Skeletal muscle tissue (tissue), 4 donors: Measurements from ENCODE around the gene EMP2. TPM values are rescaled to one million over a fixed set of nuclear protein-coding genes. Genes with fewer than 3 reads are reported as not detected.

Source experiments
- H3K27ac ChIP-seq: one replicate; pipeline ENCODE4 v1.7.0; 2013; ENCODE audit warnings: mild to moderate bottlenecking, low read depth, low read length, inconsistent platforms
- H3K27me3 ChIP-seq, 3 donors: one replicate each; pipeline ENCODE4 v1.7.0; 2013; ENCODE audit warnings: low read length in 3 of 3; ENCODE audit not compliant: control insufficient read depth in 3 of 3, insufficient read depth in 3 of 3
- H3K36me3 ChIP-seq, 3 donors: one replicate each; pipeline ENCODE4 v1.7.0; 2013; ENCODE audit warnings: low read length in 3 of 3; ENCODE audit not compliant: control insufficient read depth in 3 of 3, insufficient read depth in 3 of 3
- H3K4me1 ChIP-seq, 3 donors: one replicate each; pipeline ENCODE4 v1.7.0; 2013; ENCODE audit warnings: low read length in 3 of 3, mild to moderate bottlenecking in 3 of 3; ENCODE audit not compliant: control insufficient read depth in 3 of 3, insufficient read depth in 3 of 3
- H3K4me3 ChIP-seq, 3 donors: one replicate each; pipeline ENCODE4 v1.7.0; 2013; ENCODE audit warnings: low read length in 3 of 3
- H3K9ac ChIP-seq, 3 donors: one replicate each; pipeline ENCODE4 v1.7.0; 2013; ENCODE audit warnings: low read length in 3 of 3, mild to moderate bottlenecking in 3 of 3, moderate library complexity in 2 of 3, low read depth in 1 of 3
- H3K9me3 ChIP-seq, 3 donors: one replicate each; pipeline ENCODE4 v1.7.0; 2013; ENCODE audit warnings: low read length in 3 of 3; ENCODE audit not compliant: control insufficient read depth in 3 of 3
- total RNA-seq: library from RNA; depleted of rRNA; stranded (reverse); fragments of >200 nt; gene quantifications from one replicate; pipeline ENCODE4 v1.2.3, GENCODE V29; 2014
- donor health status: Osteomylitis.

Gene EMP2
- total RNA-seq, 1 donor from 2014 or later: 42.8 TPM

- H3K9ac ChIP-seq: no peak overlapping the region
- no peaks in the 10 kb centered on the region for H3K4me1 ChIP-seq
- H3K9me3 ChIP-seq: no peaks in the 10 kb centered on the region
- H3K36me3 ChIP-seq: peaks cover 0 to 4% (median 0%) of the 10 kb centered on the region in 3 donors
- no peak overlapping the region for H3K4me3 ChIP-seq
- H3K27ac ChIP-seq: no peak overlapping the region
- no peaks in the 10 kb centered on the region for H3K27me3 ChIP-seq
These were observed 79.8 kb downstream of the EMP2 start for GRCh38 chr16:10500582-10500981.

- no peaks in the 10 kb centered on the region for H3K4me1 ChIP-seq
- H3K9me3 ChIP-seq: peaks cover 0 to 2% (median 0%) of the 10 kb centered on the region in 3 donors
- no peak overlapping the region for H3K4me3 ChIP-seq
- no peak overlapping the region for H3K27ac ChIP-seq
- no peaks in the 10 kb centered on the region for H3K27me3 ChIP-seq
- no peak overlapping the region for H3K9ac ChIP-seq
- peaks cover 0 to 4% (median 0%) of the 10 kb centered on the region in 3 donors for H3K36me3 ChIP-seq
These were observed 83.0 kb downstream of the EMP2 start for GRCh38 chr16:10497132-10498101.

- Histone ChIP-seq H3K27ac (no peak overlapping the region), H3K36me3 (peaks cover 0 to 4% (median 0%) of the 10 kb centered on the region in 3 donors), H3K4me3 (no peak overlapping the region), H3K9ac (no peak overlapping the region), H3K27me3 (no peaks in the 10 kb centered on the region), H3K9me3 (peaks cover 0 to 2% (median 0%) of the 10 kb centered on the region in 3 donors), H3K4me1 (no peaks in the 10 kb centered on the region)
These were observed 85.4 kb downstream of the EMP2 start for GRCh38 chr16:10495031-10495345.

- H3K36me3 ChIP-seq: peaks cover 0 to 4% (median 0%) of the 10 kb centered on the region in 3 donors
- H3K27me3 ChIP-seq: no peaks in the 10 kb centered on the region
- H3K9me3 ChIP-seq: peaks cover 0 to 2% (median 0%) of the 10 kb centered on the region in 3 donors
- H3K4me1 ChIP-seq: no peaks in the 10 kb centered on the region
- H3K4me3 ChIP-seq: no peak overlapping the region
- no peak overlapping the region for H3K9ac ChIP-seq
- no peak overlapping the region for H3K27ac ChIP-seq
These were observed 85.9 kb downstream of the EMP2 start for GRCh38 chr16:10494343-10495030.

GRCh38 chr16:10493276-10493675 lies 87.1 kb downstream of the EMP2 start:
- Histone ChIP-seq H3K27me3 (no peaks in the 10 kb centered on the region), H3K9ac (no peak overlapping the region), H3K36me3 (peaks cover 0 to 4% (median 0%) of the 10 kb centered on the region in 3 donors), H3K9me3 (peaks cover 0 to 2% (median 0%) of the 10 kb centered on the region in 3 donors), H3K27ac (no peak overlapping the region), H3K4me1 (no peaks in the 10 kb centered on the region), H3K4me3 (no peak overlapping the region)

GRCh38 chr16:10490141-10490540 lies 90.3 kb downstream of the EMP2 start:
- H3K27ac ChIP-seq: no peak overlapping the region
- H3K9ac ChIP-seq: no peak overlapping the region
- no peaks in the 10 kb centered on the region for H3K4me1 ChIP-seq
- no peaks in the 10 kb centered on the region for H3K27me3 ChIP-seq
- peaks cover 0 to 4% (median 2%) of the 10 kb centered on the region in 3 donors for H3K9me3 ChIP-seq
- no peak overlapping the region for H3K4me3 ChIP-seq
- no peaks in the 10 kb centered on the region for H3K36me3 ChIP-seq

- H3K27me3 ChIP-seq: no peaks in the 10 kb centered on the region
- H3K4me1 ChIP-seq: no peaks in the 10 kb centered on the region
- no peak overlapping the region for H3K9ac ChIP-seq
- peaks cover 0 to 2% (median 0%) of the 10 kb centered on the region in 3 donors for H3K36me3 ChIP-seq
- H3K9me3 ChIP-seq: peaks cover 0 to 4% (median 2%) of the 10 kb centered on the region in 3 donors
- no peak overlapping the region for H3K4me3 ChIP-seq
- H3K27ac ChIP-seq: no peak overlapping the region
These were observed 94.6 kb downstream of the EMP2 start for GRCh38 chr16:10485698-10486382.

GRCh38 chr16:10485159-10485558 lies 95.2 kb downstream of the EMP2 start:
- Histone ChIP-seq H3K36me3 (peaks cover 0 to 2% (median 0%) of the 10 kb centered on the region in 3 donors), H3K27ac (no peak overlapping the region)

GRCh38 chr16:10480151-10480550 lies 100.2 kb downstream of the EMP2 start:
- no peaks in the 10 kb centered on the region for H3K27me3 ChIP-seq
- H3K4me1 ChIP-seq: no peaks in the 10 kb centered on the region
- no peak overlapping the region for H3K4me3 ChIP-seq
- peaks cover 0 to 2% (median 0%) of the 10 kb centered on the region in 3 donors for H3K36me3 ChIP-seq
- H3K9me3 ChIP-seq: peaks cover 0 to under 1% (median 0%) of the 10 kb centered on the region in 3 donors
- H3K27ac ChIP-seq: no peak overlapping the region
- no peak overlapping the region for H3K9ac ChIP-seq

More at GRCh38 chr16:10485159-10485558, 95.2 kb downstream of the EMP2 start:
- Histone ChIP-seq H3K4me3 (no peak overlapping the region), H3K27me3 (no peaks in the 10 kb centered on the region), H3K4me1 (no peaks in the 10 kb centered on the region), H3K9ac (no peak overlapping the region), H3K9me3 (peaks cover 0 to 4% (median 2%) of the 10 kb centered on the region in 3 donors)
